CD14-positive monocyte (primary cell): ENCODE data around the gene ARCN1. TPM values are rescaled to one million over a fixed set of nuclear protein-coding genes. Genes with fewer than 3 reads are reported as not detected.

Experiments used
- DNase-seq, 3 donors: peaks; one replicate each; pipeline ENCODE4 v3.0.0-alpha.2; 2011 to 2022
- H2AFZ ChIP-seq: 2 replicates; pipeline ENCODE4 v1.6.0; 2012; ENCODE audit warnings: mild to moderate bottlenecking, low read depth, low read length, inconsistent platforms; ENCODE audit not compliant: insufficient read depth, poor library complexity, severe bottlenecking
- H3K27ac ChIP-seq, 2 donors: 1 replicate in 1 of 2; 2 replicates in 1 of 2; pipeline ENCODE4 v1.5.1; 2012 to 2013; ENCODE audit warnings: low read length in 2 of 2, control low read depth in 1 of 2, inconsistent platforms in 1 of 2, low read depth in 1 of 2, mild to moderate bottlenecking in 1 of 2
- H3K27me3 ChIP-seq, 2 donors: one replicate each; pipeline versions ENCODE4 v1.6.0 to v1.6.1; 2011 to 2013; ENCODE audit warnings: low read length in 2 of 2; ENCODE audit not compliant: control insufficient read depth in 2 of 2, insufficient read depth in 2 of 2
- H3K36me3 ChIP-seq, 2 donors: replicated peaks in 1 of 2; 1 replicate in 1 of 2; 2 replicates in 1 of 2; pipeline versions ENCODE4 v1.5.1 to v1.6.1; 2012 to 2013; ENCODE audit warnings: low read length in 2 of 2, control low read depth in 1 of 2, inconsistent platforms in 1 of 2, mild to moderate bottlenecking in 1 of 2; ENCODE audit not compliant: insufficient read depth in 2 of 2, control insufficient read depth in 1 of 2
- H3K4me1 ChIP-seq, 2 donors: 1 replicate in 1 of 2; 2 replicates in 1 of 2; pipeline versions ENCODE4 v1.5.1 to v1.6.1; 2012 to 2013; ENCODE audit warnings: low read length in 2 of 2, control low read depth in 1 of 2, inconsistent platforms in 1 of 2, mild to moderate bottlenecking in 1 of 2, moderate library complexity in 1 of 2; ENCODE audit not compliant: insufficient read depth in 2 of 2, control insufficient read depth in 1 of 2
- H3K4me2 ChIP-seq: replicated peaks from 2 replicates; pipeline ENCODE3; 2012; ENCODE audit warnings: low read length, moderate library complexity, mild to moderate bottlenecking; ENCODE audit not compliant: poor library complexity, severe bottlenecking; ENCODE audit errors: extremely low read depth
- H3K4me3 ChIP-seq, 3 experiments: fragments of 200-600 bp in 1 of 3; sonication (generic) in 1 of 3; replicated peaks in 1 of 3; 1 replicate in 2 of 3; 2 replicates in 1 of 3; pipeline ENCODE4 v1.5.1; 2011 to 2013; ENCODE audit warnings: low read length in 3 of 3, mild to moderate bottlenecking in 3 of 3, control low read depth in 2 of 3, low read depth in 2 of 3, inconsistent platforms in 1 of 3, moderate library complexity in 1 of 3
- H3K79me2 ChIP-seq: 2 replicates; pipeline ENCODE4 v1.6.0; 2012; ENCODE audit warnings: mild to moderate bottlenecking, control low read depth, inconsistent platforms, low read length, moderate library complexity; ENCODE audit not compliant: insufficient read depth
- H3K9ac ChIP-seq: 2 replicates; pipeline ENCODE4 v1.6.0; 2017; ENCODE audit warnings: low read length, mild to moderate bottlenecking; ENCODE audit not compliant: insufficient read depth, poor library complexity, severe bottlenecking
- H3K9me3 ChIP-seq, 2 donors: replicated peaks in 1 of 2; 1 replicate in 1 of 2; 2 replicates in 1 of 2; pipeline versions ENCODE4 v1.5.1 to v1.6.1; 2012 to 2013; ENCODE audit warnings: low read length in 2 of 2, control low read depth in 1 of 2; ENCODE audit not compliant: control insufficient read depth in 1 of 2, insufficient read depth in 1 of 2
- H4K20me1 ChIP-seq: 2 replicates; pipeline ENCODE4 v1.6.0; 2012; ENCODE audit warnings: mild to moderate bottlenecking, low read length, control low read depth, moderate library complexity; ENCODE audit not compliant: insufficient read depth
- H3K27ac Mint-ChIP-seq, 7 donors: one replicate each; pipeline ENCODE4 v1.8.0; 2020; ENCODE audit warnings: mild to moderate bottlenecking in 7 of 7, mixed read lengths in 7 of 7, moderate library complexity in 6 of 7, inconsistent platforms in 2 of 7
- H3K27me3 Mint-ChIP-seq, 3 donors: one replicate each; pipeline ENCODE4 v1.8.0; 2021 to 2022; ENCODE audit warnings: low read depth in 3 of 3, mild to moderate bottlenecking in 3 of 3, mixed read lengths in 3 of 3, moderate library complexity in 3 of 3, inconsistent platforms in 1 of 3
- H3K36me3 Mint-ChIP-seq, 2 donors: one replicate each; pipeline ENCODE4 v1.8.0; 2020; ENCODE audit warnings: mixed read lengths in 2 of 2, inconsistent platforms in 1 of 2, mild to moderate bottlenecking in 1 of 2
- H3K4me1 Mint-ChIP-seq: one replicate; pipeline ENCODE4 v1.8.0; 2020; ENCODE audit warnings: mild to moderate bottlenecking, mixed read lengths
- H3K4me3 Mint-ChIP-seq, 2 donors: one replicate each; pipeline ENCODE4 v1.8.0; 2020; ENCODE audit warnings: mild to moderate bottlenecking in 2 of 2, mixed read lengths in 2 of 2, moderate library complexity in 1 of 2
- H3K9me3 Mint-ChIP-seq, 7 donors: one replicate each; pipeline ENCODE4 v1.8.0; 2020 to 2022; ENCODE audit warnings: mixed read lengths in 7 of 7, mild to moderate bottlenecking in 6 of 7, moderate library complexity in 6 of 7, inconsistent platforms in 2 of 7
- CTCF ChIP-seq: fragments of 200-600 bp; IDR thresholded peaks from one replicate; pipeline ENCODE4 v1.8.0; 2022; ENCODE audit warnings: antibody characterized with exemption, mild to moderate bottlenecking
- WGBS: methylation state at CpG from one replicate; pipeline ENCODE4 v1.1.5; 2013; ENCODE audit warnings: missing lambda C conversion rate; ENCODE audit not compliant: insufficient coverage; 5-methylcytosine and 5-hydroxymethylcytosine counted together
- intact Hi-C, 2 donors: fragments of 100-400 bp; cut with micrococcal nuclease; formaldehyde crosslinking; loops; one replicate each; pipeline versions ENCODE4 v1.15.0 to v1.15.1; 2023
- polyA plus RNA-seq, 3 donors: library from polyadenylated mRNA; depleted of rRNA in 1 of 3; unstranded in 2 of 3; stranded (reverse) in 1 of 3; fragments of 300-500 nt in 2 of 3; fragments of >200 nt in 1 of 3; fragmentation: Illumina TruSeq in 2 of 3; gene quantifications; 1 replicate in 2 of 3; 2 replicates in 1 of 3; pipeline ENCODE4 v1.2.3, GENCODE V29; 2012 to 2021

The ARCN1 gene
- polyA plus RNA-seq, 3 donors, result 36.1 to 101 (median 79.7) TPM

GRCh38 chr11:118547132-118547531 is 25.1 kb upstream of the ARCN1 start:
- DNase-seq, result no peak
- Histone ChIP-seq H2AFZ (no peak overlapping the region), H3K36me3 (peaks cover 6 to 27% of the 10 kb centered on the region in 2 donors), H3K4me2 (no peak overlapping the region), H4K20me1 (no peaks in the 10 kb centered on the region), H3K4me1 (no peaks in the 10 kb centered on the region), H3K4me3 (no peak overlapping the region), H3K9ac (no peak overlapping the region), H3K27ac (no peak overlapping the region), H3K27me3 (no peaks in the 10 kb centered on the region), H3K79me2 (no peaks in the 10 kb centered on the region), H3K9me3 (no peaks in the 10 kb centered on the region)
- WGBS, result 92% methylated on average over 2 of the region's 2 CpGs
- intact Hi-C loops, result no loop called here
- Mint-ChIP-seq H3K9me3 (peaks cover 0 to 3% (median 0%) of the 10 kb centered on the region in 7 donors), H3K27me3 (peaks cover 0 to 1% (median 0%) of the 10 kb centered on the region in 3 donors), H3K27ac (no peak overlapping the region), H3K36me3 (peaks cover 21 to 35% of the 10 kb centered on the region in 2 donors), H3K4me3 (no peak overlapping the region), H3K4me1 (no peaks in the 10 kb centered on the region)
- TF ChIP-seq CTCF, result no peak

- Histone ChIP-seq H2AFZ (no peak overlapping the region), H3K36me3 (peaks cover 18 to 48% of the 10 kb centered on the region in 2 donors), H4K20me1 (no peaks in the 10 kb centered on the region), H3K27ac (no peak overlapping the region), H3K79me2 (no peaks in the 10 kb centered on the region), H3K9me3 (no peaks in the 10 kb centered on the region), H3K4me2 (no peak overlapping the region), H3K4me3 (no peak overlapping the region), H3K9ac (no peak overlapping the region), H3K4me1 (no peaks in the 10 kb centered on the region), H3K27me3 (no peaks in the 10 kb centered on the region)
- peaks cover 0 to 1% (median 0%) of the 10 kb centered on the region in 3 donors for H3K27me3 Mint-ChIP-seq
- no peak for DNase-seq
- intact Hi-C loops, result no loop called here
- H3K4me1 Mint-ChIP-seq, result no peaks in the 10 kb centered on the region
- H3K9me3 Mint-ChIP-seq, result no peaks in the 10 kb centered on the region
- H3K4me3 Mint-ChIP-seq, result no peak overlapping the region
- H3K27ac Mint-ChIP-seq, result no peak overlapping the region
- peaks cover 34 to 46% of the 10 kb centered on the region in 2 donors for H3K36me3 Mint-ChIP-seq
- WGBS, result 92% methylated on average over 4 of the region's 4 CpGs
- TF ChIP-seq CTCF, result no peak
These were observed 19.9 kb upstream of the ARCN1 start for GRCh38 chr11:118552341-118552740.
